ENCODE measurements around the gene PPT1.

PPT1 gene

DNA sequence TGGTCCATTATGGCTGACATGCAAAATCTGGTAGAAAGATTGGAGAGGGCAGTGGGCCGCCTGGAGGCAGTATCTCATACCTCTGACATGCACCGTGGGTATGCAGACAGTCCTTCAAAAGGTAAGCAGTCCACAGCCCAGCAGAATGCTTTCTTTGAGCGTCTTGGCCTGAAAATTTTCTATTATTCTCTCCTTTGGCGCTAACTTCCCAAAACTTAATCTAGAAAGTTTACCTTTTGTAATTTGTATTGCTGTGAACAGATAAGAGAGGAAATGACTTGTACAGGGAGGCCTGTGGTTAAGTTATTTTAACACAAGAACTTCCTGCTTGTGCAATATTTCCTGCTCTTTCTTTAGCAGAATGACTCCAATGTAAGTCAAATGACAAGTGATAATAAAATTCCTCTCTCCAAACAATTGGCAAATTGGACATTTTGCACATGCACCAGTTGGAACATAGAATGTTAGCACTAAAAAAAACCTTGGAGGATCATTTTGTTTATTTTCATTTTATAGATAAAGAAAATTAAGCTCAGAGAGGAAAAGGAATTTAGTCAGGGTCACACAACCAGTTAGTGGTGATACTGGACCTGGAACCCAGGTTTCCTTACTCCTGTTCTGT, 37.6 kb downstream of the PPT1 start:
- intact Hi-C loops (cut with DNase I): no loop called here
- no peak for DNase-seq

DNA sequence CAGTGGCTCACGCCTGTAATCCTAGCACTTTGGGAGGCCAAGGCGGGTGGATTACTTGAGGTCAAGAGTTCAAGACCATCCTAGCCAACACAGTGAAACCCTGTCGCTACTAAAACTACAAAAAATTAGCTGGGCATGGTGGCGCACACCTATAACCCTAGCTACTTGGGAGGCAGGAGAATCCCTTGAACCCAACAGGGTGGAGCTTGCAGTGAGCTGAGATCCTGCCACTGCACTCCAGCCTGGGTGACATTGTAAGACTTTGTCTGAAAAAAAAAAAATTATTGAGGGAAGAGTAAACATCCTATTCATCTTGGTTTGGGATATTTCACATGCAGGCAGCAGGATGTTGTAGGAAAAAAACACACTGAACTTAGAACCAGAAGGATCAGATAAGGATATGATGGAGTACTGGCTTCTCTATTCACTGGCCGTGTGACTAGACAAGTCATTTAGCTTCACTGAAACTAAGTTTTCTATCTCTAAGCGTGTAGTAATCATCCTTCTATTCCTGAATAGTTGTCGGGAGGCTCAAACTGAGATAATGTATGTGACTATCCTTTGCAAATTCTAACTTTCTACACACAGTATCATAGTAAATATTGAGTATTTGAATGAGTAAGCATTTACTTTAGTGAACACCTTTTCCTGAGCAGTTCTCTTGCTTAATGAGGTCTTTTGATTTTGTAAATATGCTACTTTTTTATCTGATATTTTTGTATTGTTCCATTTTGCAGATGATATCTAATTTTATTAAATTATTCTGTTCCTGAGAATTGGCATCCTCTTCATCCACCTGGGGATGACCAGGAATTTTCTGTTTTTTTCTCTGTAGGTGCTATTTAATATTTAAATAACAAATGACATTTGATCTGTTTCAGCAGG, 38.4 kb downstream of the PPT1 start:
- DNase-seq: peak in 1 of 42 donors; percentile 22
- intact Hi-C loops (cut with DNase I): no loop called here

DNA sequence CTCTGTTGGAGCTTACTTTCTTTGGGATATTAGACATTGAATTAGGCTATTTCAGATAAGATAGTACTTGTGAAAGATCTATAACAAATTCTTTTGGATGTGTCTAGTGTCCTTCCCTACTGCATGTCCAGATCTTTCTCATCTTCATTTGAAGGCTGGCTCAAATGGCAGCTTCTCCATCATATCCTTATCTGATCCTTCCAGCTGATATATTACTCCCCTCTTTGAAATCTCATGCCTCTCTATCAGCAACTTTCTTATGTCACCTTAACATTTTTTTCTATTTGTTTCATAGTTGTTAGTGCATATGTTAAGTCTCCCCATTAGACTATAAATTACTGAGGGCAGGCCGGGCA, 39.0 kb downstream of the PPT1 start:
- intact Hi-C loops (cut with DNase I): no loop called here
- DNase-seq: no peak

DNA sequence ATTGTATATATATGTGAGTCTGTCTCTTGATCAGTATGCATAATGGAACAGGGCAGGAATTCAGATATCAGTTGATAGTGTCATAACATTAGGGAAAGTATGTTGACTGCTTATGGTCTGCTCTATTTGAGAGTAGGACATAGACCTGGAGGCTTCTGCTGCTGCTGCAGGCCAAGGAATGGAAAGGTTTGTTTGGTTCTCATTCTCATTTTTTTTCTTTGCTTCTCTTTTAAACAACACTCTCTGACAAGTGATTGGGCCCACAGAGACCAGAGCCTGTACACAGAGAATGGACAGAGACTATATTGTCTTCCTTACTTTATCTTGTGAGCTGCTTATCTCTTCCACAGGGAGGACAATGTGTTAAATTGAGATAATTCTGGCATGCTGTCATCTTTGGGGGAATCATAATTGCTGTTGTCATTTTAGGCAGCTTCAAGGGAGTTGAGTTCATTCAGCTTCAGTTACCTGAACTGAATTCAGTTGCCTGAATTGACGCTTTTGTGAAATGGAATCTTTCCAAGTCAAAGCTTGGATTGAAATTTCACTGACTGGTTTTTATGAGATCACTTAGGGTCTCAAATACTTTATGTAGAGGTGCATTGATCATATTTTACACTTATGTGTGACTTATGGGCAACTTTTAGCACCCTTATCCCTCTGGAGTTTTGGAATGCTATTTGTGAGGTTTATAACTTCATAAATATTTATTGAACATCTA, 39.6 kb downstream of the PPT1 start:
- intact Hi-C loops (cut with DNase I): no loop called here
- peak in 1 of 42 donors; percentile 33 for DNase-seq

DNA sequence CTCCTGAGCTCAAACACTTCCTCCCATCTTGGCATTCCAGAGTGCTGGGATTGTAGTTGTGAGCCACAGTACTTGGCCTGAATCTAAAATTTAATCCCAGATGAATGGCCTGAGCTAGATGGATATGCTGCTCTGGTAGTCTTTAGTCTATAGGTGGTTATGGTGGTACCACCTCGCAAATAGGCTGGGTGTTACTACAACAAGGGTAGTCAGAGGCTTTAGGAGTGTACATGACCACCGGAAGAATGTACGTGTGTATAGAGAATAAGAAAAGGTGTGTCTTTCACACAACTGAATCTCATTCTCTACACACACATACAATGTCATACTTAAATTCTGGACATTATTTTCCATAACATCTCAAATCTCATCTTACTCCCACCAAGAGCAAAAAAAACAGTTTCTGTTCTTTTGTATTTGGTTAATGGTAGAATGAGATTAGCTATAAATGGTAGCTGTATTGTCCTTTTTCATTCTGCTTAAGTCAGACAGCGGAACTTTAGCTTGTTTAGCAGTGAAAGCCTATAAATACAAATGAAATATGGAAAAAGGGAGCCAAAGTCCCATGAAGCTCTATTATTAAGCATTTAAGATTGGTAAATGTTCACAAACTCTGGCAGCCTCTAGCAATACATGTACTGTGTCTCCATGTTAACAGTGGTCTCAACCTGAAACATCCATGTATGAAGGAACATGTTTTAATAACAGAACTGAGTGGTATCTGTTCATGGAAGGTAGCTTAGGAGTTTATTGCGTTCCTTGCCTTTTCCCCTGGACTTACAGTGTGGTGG, 40.3 kb downstream of the PPT1 start:
- DNase-seq: no peak
- intact Hi-C loops (cut with DNase I): no loop called here

DNA sequence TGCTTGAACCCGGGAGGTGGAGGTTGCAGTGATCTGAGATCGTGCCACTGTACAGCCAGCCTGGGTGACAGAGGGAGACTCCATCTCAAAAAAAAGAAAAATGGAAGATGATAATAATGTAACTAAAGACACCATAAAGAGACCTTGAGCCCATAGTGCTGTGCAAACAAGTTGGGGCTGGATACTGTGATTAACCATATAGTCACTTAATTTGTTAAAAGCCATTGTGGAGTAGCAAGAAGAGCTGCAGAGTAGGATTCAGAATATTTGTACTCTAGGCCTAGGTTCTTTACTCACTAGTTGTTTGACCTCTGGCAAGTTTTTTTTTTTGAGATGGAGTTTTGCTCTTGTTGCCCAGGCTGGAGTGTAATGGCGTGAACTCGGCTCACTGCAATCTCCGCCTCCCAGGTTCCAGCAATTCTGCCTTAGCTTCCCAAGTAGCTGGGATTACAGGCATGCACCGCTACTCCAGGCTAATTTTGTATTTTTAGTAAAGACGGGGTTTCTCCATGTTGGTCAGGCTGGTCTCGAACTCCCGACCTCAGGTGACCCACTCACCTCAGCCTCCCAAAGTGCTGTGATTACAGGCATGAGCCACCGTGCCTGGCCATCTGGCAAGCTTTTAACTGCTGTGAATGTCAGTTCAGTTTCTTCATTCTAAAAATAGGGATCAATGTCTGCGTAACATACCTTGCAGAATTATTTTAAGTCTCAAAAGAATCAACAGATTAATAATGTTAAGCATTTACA, 43.7 kb downstream of the PPT1 start:
- peak in 1 of 42 donors; percentile 4 for DNase-seq
- intact Hi-C loops (cut with DNase I): no loop called here

DNA sequence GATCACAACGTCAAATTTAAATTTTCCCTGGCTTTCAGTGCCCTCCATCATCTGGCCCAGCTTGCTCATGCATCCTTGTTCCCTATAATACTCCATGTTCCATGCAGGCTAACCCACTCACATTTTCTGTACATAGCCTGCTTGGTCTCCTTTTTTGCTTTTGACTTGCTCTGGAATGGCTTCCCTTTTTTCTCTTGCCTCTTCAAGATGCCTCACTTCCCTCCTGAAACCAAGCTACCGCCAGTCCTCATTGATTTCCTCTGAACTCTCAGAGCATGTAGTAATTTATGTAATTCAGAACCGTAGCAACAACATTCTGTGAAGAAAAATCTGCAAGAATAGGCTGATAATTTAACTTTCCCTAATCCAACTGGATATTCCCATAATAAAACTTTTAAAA, 46.2 kb downstream of the PPT1 start:
- DNase-seq: no peak
- intact Hi-C loops (cut with DNase I): no loop called here

DNA sequence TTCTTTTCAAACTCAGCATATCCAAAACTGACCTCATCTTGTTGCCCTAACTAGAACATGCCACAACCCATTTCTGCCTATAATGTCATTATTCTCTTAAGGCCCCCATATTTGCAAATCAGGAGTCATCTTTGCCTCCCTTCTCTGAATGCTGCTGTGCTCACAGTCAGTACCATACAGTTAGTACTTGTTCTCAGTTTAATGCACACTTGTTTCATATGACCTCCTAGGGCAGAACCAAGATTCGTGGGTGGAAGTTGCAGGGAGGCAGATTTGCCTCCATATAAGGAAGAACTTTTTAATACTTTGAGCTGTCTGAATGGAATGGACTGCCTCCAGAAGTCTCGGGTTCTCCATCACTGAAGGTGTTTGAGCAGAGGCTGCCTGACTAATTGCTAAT, 47.3 kb downstream of the PPT1 start:
- intact Hi-C loops (cut with DNase I): no loop called here
- peak in 24 of 42 donors; percentile 18 to 78 (median 43) for DNase-seq

DNA sequence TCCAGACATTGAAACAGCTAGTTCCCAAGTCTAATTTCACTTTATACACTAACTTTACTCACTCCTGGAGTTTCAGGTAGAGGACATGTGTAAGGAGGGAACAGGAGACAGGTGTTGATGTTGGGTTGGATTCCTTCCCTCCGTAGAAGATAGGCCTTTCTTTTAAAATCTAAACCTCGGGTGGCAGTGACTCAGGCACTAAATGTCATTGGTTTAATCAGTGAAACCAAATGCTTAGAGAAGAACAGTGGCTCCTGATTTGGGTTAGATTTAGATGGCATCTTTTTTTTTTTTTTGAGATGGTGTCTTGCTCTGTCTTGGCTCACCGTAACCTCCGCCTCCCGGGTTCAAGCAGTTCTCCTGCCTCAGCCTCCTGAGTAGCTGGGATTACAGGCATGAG, 49.3 kb downstream of the PPT1 start:
- DNase-seq: no peak

DNA sequence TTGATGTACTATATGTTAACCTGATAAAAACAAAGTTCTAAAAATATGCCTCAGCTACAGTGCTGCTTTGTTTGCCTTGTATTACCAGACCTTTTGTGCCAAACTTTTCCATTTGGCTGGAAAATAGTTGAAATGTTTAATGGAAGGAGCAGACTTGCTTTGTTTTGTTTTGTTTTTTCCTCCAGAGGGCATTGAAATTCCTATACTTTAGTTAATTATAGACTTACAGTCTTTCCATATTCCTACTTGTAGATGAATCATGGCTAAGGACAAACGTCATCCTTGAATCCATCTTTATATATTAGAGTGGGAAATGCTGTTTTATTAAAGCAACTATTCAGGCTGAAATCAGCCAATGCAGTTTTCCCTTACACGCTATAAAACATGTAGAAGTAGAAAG, 49.8 kb downstream of the PPT1 start:
- intact Hi-C loops (cut with DNase I): no loop called here
- no peak for DNase-seq

More for the DNA sequence above, 49.3 kb downstream of the PPT1 start:
- intact Hi-C loops (cut with DNase I): no loop called here

DNA sequence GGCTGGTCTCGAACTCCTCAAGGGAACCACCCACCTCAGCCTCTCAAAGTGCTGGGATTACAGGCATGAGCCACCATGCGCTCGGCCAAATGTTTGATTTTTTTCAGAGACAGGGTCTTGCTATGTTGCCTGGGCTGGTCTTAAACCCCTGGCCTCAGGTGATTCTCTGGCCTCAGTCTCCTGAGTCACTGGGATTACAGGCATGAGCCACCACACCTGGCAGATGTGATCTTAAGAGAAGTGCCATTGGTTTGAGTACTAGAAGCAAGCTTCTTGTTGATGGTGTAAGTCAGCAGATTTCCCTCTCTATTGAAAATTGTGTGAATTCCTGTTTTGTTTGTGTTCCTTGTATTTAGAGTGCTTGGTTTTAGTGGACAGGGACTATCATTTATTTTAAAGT, 51.3 kb downstream of the PPT1 start:
- no peak for DNase-seq
- intact Hi-C loops (cut with DNase I): no loop called here

DNA sequence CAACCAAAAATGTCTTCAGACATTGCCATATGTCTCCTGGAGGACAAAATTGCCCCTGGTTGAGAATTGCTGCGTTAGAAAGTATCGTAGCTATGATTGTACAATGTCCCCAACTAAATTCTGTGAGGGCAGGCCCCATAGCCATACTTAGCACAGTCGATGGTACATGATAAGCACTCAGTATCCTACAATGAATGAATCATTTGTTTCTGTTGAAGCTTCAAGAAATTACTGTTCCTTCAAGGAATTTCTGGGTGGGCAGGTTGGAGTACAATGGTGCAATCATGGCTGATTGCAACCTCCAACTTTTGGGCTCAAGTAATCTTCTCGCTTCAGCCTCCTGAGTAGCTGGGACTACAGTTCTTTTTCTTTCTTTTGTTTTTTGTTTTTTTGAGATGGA, 51.9 kb downstream of the PPT1 start:
- intact Hi-C loops (cut with DNase I): no loop called here
- DNase-seq: peak in 2 of 42 donors; percentile 47 to 55

DNA sequence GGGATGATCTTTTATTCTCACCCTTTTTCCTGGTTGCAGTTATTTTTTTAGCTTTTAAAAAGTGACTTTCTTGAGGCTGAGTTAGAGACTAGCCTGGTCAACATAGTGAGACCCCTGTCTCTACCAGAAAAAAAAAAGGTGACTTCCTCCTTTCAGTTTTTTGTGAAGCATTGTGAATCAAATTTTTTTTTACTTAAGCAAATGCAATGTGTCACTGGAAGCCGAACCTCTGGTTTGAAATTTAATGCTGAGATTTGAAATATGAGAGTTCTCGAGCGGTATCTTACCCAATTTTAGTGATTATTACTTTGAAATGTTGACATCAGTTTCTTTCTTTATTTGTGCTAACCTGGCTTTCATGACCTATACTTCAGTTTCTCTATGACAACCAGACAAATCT, 52.9 kb downstream of the PPT1 start:
- intact Hi-C loops (cut with DNase I): no loop called here
- no peak for DNase-seq

DNA sequence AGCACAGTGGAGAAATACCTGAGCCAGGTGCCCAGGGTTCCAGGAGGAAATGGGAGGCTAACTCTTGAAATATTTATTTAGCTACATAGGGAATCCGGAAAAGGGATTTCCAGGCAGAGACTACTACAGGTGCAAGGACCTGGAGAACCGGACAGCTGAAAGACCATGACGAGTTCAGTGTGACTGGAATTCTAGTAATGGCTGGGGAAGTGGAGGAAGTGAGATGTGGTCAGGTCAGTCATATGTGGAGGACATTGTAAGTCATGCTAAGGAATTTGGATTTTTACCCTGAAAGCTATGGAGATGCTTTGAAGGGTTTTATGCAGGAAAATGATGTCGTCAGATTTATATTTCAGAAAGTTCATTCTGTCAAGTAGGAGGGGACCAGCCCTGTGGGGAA, 54.7 kb downstream of the PPT1 start:
- DNase-seq: no peak
- intact Hi-C loops (cut with DNase I): no loop called here

DNA sequence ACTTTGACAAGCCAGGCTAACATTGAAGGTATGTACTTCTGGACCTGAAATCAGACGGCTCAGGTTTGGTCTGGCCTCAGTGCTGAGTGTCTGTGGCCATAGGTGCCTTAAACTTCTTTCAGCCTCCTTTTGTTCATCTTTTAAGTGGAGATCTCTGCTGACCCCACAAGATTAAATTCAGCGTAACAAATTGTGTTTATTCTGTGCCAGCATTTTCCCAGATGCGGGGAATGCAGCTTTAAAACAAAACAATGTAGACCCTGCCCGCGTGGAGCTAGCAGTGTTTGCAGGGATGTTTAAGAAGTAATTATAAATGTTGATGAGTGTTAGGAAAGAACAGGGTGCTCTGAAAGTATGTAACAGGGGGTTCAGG, 55.6 kb downstream of the PPT1 start:
- intact Hi-C loops (cut with DNase I): no loop called here
- DNase-seq: no peak

DNA sequence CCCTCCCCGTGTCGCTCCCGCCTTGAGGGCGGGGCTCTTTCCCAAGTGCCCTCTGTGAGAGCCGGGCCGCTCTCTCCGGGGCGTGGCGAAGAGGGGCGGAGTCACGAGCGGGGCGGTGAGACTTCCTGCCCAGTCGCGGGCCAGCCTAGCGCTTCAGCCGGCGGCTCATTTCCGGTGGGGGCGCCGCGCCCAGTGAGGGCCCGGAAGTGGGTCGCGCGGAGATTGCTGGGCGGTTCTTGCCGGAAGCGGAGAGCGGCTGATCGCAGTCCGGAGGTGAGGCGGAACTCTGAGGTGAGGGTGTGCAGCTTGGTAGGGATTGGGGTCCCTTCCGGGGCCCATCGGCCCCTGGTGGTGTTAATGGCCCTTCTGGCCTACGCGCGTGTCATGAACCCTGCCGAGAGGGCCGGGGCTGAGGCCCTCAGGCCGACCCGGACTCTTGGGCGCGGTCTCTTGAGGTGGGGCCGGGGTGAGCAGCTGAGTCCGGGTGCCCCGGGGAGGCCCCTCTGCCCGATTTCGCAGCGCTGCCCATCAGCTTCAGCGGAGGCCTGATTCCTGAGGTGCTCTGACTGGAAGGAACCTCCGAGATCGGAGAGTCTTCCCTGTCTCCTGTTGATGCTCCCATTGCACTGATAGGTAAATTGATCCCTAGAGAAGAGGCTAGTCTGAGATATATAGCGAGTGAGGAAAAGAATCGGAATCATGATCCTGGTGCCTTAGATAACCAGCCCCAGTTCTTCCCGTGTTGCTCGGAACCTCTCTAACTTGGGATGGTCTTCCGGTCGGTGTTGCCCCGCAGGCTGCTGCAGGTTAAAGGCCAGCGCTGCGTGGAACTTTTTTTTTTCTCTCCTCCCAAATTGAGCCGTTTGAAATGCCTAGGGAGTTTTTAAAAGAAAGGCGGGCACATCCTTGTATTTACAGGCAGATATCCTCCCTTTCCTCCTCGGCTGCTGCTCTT, 56.3 kb downstream of the PPT1 start, which contains the start of gene CAP1:
Gene CAP1 (plus strand): TSS at position 219 of the 955 bp plus-strand sequence. CDS start 18,618 bp downstream, outside the sequence.
- intact Hi-C loops (cut with DNase I): no loop called here
- DNase-seq: peak; percentile 97 to 100 (median 99)

DNA sequence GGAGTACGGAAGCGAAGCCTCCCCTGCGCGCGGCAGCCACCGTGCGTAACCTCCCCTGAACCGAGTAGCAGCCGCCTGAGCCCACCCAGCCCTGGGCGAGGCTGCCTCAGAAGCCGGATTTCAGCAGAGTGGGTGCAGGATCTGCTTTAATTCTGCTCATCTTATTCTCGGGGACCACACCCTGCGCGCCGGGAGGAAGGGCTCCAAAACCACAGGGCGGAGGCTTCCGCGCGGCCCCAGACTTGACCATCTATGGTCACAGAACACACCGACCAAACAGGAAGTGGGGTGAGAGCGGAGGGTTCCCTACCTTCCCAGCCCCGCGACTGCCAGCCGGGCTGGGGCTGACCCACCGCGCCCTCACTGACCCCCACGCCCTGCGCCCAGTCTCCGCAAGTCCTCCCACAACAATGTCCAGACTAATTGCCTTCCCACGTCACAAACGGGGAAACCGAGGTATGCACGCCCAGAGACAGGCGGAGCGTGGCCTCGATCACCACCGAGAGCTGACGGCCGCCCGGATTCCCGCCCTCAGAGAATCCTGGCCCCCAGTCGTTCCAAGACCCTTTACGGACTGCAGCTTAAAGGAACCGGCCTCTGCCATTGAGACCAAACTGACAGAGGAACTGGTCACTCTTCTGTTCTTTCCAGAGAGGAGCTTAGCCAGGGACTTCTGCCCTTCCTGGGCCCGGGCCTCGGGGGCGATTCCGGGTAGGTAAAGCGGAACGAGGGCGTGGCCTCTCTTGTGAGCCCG, 57.1 kb downstream of the PPT1 start:
- peak in 41 of 42 donors; percentile 28 to 80 (median 64) for DNase-seq

More for the DNA sequence above, 57.1 kb downstream of the PPT1 start:
- intact Hi-C loops (cut with DNase I): loop anchor here (10.0 kb wide), 1 partner anchor 135 kb away; the partner anchor contains the start of gene MYCL
